AG09309 (cell line): Measurements from ENCODE around the gene CACNA1I.
A peak's percentile ranks its signal among the peaks of the same experiment; 100 is the strongest.

ENCODE experiments used
- DNase-seq: peaks from one replicate; pipeline ENCODE4 v3.0.0-alpha.2; 2010; ENCODE audit warnings: low read depth
- H3K4me3 ChIP-seq: 2 replicates; pipeline ENCODE4 v1.5.1; 2011; ENCODE audit warnings: mild to moderate bottlenecking, low read depth, low read length, moderate library complexity; ENCODE audit not compliant: control insufficient read depth
- CTCF ChIP-seq: IDR thresholded peaks from 2 replicates; pipeline ENCODE4 v1.5.1; 2011; ENCODE audit warnings: mild to moderate bottlenecking, low read depth, low read length, inconsistent platforms; ENCODE audit not compliant: insufficient read depth, control insufficient read depth; ENCODE audit errors: missing control alignments

The CACNA1I gene

GRCh38 chr22:39617342-39617741 is 46.8 kb downstream of the CACNA1I start:
- TF ChIP-seq CTCF: no peak
- no peak for DNase-seq
- no peak overlapping the region for H3K4me3 ChIP-seq

- no peak for TF ChIP-seq CTCF
- H3K4me3 ChIP-seq: no peak overlapping the region
- no peak for DNase-seq
Measured at GRCh38 chr22:39617970-39618757, 47.6 kb downstream of the CACNA1I start.

- no peak overlapping the region for H3K4me3 ChIP-seq
- no peak for DNase-seq
- TF ChIP-seq CTCF: no peak
Measured at GRCh38 chr22:39618996-39619530, 48.5 kb downstream of the CACNA1I start.

- TF ChIP-seq CTCF: no peak
- no peak overlapping the region for H3K4me3 ChIP-seq
- DNase-seq: no peak
Measured at GRCh38 chr22:39620924-39621690, 50.6 kb downstream of the CACNA1I start.

GRCh38 chr22:39621826-39622225 is 51.3 kb downstream of the CACNA1I start:
- TF ChIP-seq CTCF: no peak
- H3K4me3 ChIP-seq: no peak overlapping the region
- DNase-seq: no peak

- no peak for DNase-seq
- H3K4me3 ChIP-seq: no peak overlapping the region
Measured at GRCh38 chr22:39622881-39623367, 52.4 kb downstream of the CACNA1I start.

More at GRCh38 chr22:39622881-39623367, 52.4 kb downstream of the CACNA1I start:
- TF ChIP-seq CTCF: peak; percentile 67
